Kidney epithelial cell (primary cell): ENCODE results near the gene KRTAP4-3. TPM values are rescaled to one million over a fixed set of nuclear protein-coding genes. Genes with fewer than 3 reads are reported as not detected.

Experiments
- DNase-seq: peaks from one replicate; pipeline ENCODE4 v3.0.0-alpha.2; 2010; ENCODE audit warnings: low read depth
- H3K27me3 ChIP-seq: 2 replicates; pipeline ENCODE4 v1.6.0; 2011; ENCODE audit warnings: low read length; ENCODE audit not compliant: control insufficient read depth, insufficient read depth
- H3K36me3 ChIP-seq: 2 replicates; pipeline ENCODE4 v1.5.1; 2011; ENCODE audit warnings: low read length; ENCODE audit not compliant: control insufficient read depth, insufficient read depth
- H3K4me3 ChIP-seq: 2 replicates; pipeline ENCODE4 v1.5.1; 2011; ENCODE audit warnings: low read depth, mild to moderate bottlenecking, control low read depth, low read length
- CTCF ChIP-seq: IDR thresholded peaks from 2 replicates; pipeline ENCODE4 v1.5.1; 2011; ENCODE audit warnings: mild to moderate bottlenecking, moderate library complexity, low read length, control low read depth, inconsistent platforms; ENCODE audit not compliant: insufficient read depth, poor library complexity, severe bottlenecking
- total RNA-seq: library from RNA; depleted of rRNA; stranded (reverse); fragments of >200 nt; gene quantifications from 2 replicates; pipeline ENCODE4 v1.2.3, GENCODE V29; 2015

Gene KRTAP4-3
- total RNA-seq, 1 donor from 2014 or later, result not detected

- TF ChIP-seq CTCF, result no peak
- DNase-seq, result peak; percentile 29
These were observed 10.3 kb upstream of the KRTAP4-3 start for GRCh38 chr17:41178341-41178740.

GRCh38 chr17:41177727-41178271, 9.8 kb upstream of the KRTAP4-3 start, which contains the start of gene KRTAP4-2:
KRTAP4-2 (minus strand) TSS chr17:41178221; CDS start chr17:41178164, 57 bp downstream.
- TF ChIP-seq CTCF, result no peak
- DNase-seq, result no peak
- Histone ChIP-seq H3K36me3 (no peaks in the 10 kb centered on the region), H3K27me3 (no peaks in the 10 kb centered on the region), H3K4me3 (no peak within 1 kb of the TSS)

More at GRCh38 chr17:41178341-41178740, 10.3 kb upstream of the KRTAP4-3 start:
- H3K4me3 ChIP-seq, result no peak overlapping the region
- no peaks in the 10 kb centered on the region for H3K36me3 ChIP-seq
- H3K27me3 ChIP-seq, result no peaks in the 10 kb centered on the region

GRCh38 chr17:41176744-41177387, 8.8 kb upstream of the KRTAP4-3 start:
- TF ChIP-seq CTCF, result no peak
- no peak for DNase-seq
- Histone ChIP-seq H3K36me3 (no peaks in the 10 kb centered on the region), H3K27me3 (no peaks in the 10 kb centered on the region), H3K4me3 (no peak overlapping the region)

GRCh38 chr17:41171886-41172285, 3.9 kb upstream of the KRTAP4-3 start:
- DNase-seq, result no peak
- no peak overlapping the region for H3K4me3 ChIP-seq
- no peaks in the 10 kb centered on the region for H3K36me3 ChIP-seq
- TF ChIP-seq CTCF, result no peak
- H3K27me3 ChIP-seq, result no peaks in the 10 kb centered on the region

GRCh38 chr17:41167561-41167960, 460 bp downstream of the KRTAP4-3 start:
- no peaks in the 10 kb centered on the region for H3K36me3 ChIP-seq
- no peak for DNase-seq
- H3K4me3 ChIP-seq, result no peak overlapping the region
- H3K27me3 ChIP-seq, result no peaks in the 10 kb centered on the region
- no peak for TF ChIP-seq CTCF

GRCh38 chr17:41163828-41164227, 4.2 kb downstream of the KRTAP4-3 start:
- no peak for DNase-seq
- H3K4me3 ChIP-seq, result no peak overlapping the region
- no peaks in the 10 kb centered on the region for H3K36me3 ChIP-seq
- no peak for TF ChIP-seq CTCF
- H3K27me3 ChIP-seq, result no peaks in the 10 kb centered on the region
